B cell (primary cell): Measurements from ENCODE around the gene KLF1. TPM values are rescaled to one million over a fixed set of nuclear protein-coding genes. Genes with fewer than 3 reads are reported as not detected.

Experiments
- ATAC-seq: fragments of 200-7000 bp; cut with Tn5 transposase; one replicate; pipeline ENCODE4 v1.10.0; 2021; ENCODE audit warnings: low read depth, mild to moderate bottlenecking, moderate number of reproducible peaks, moderate library complexity
- CTCF ChIA-PET: fragments of 350-600 bp; sonication (Branson Sonifier 250); formaldehyde crosslinking; loops from one replicate; lab custom pipeline; 2021; ENCODE audit warnings: antibody characterized with exemption, inconsistent platforms; lab: Charles Lee
- POLR2A ChIA-PET: fragments of 350-600 bp; sonication (Branson Sonifier 250); formaldehyde crosslinking; loops from one replicate; lab custom pipeline; 2021; ENCODE audit warnings: antibody characterized with exemption; lab: Charles Lee
- DNase-seq: peaks from one replicate; pipeline ENCODE4 v3.0.0; 2013
- H2AFZ ChIP-seq: 2 replicates; pipeline ENCODE4 v1.6.1; 2012; ENCODE audit warnings: mild to moderate bottlenecking, low read depth, low read length; ENCODE audit not compliant: insufficient read depth, poor library complexity, severe bottlenecking
- H3K27ac ChIP-seq, 2 donors: 1 replicate in 1 of 2; 2 replicates in 1 of 2; pipeline ENCODE4 v1.5.1; 2012 to 2013; ENCODE audit warnings: low read length in 2 of 2, mild to moderate bottlenecking in 2 of 2, moderate library complexity in 1 of 2
- H3K27me3 ChIP-seq, 4 experiments: fragments of 200-600 bp in 1 of 4; sonication (generic) in 1 of 4; replicated peaks in 1 of 4; 1 replicate in 2 of 4; 2 replicates in 2 of 4; pipeline versions ENCODE4 v1.6.1 to v1.7.0; 2013 to 2016; ENCODE audit warnings: low read length in 3 of 4, mild to moderate bottlenecking in 2 of 4, mixed read lengths in 1 of 4, moderate library complexity in 1 of 4; ENCODE audit not compliant: insufficient read depth in 4 of 4, control insufficient read depth in 3 of 4; ENCODE audit errors: control extremely low read depth in 1 of 4
- H3K36me3 ChIP-seq, 2 experiments: replicated peaks in 1 of 2; 1 replicate in 1 of 2; 2 replicates in 1 of 2; pipeline versions ENCODE4 v1.6.1 to v1.7.1; 2013; ENCODE audit warnings: low read length in 1 of 2; ENCODE audit not compliant: insufficient read depth in 2 of 2, control insufficient read depth in 1 of 2; ENCODE audit errors: control extremely low read depth in 1 of 2, extremely low read depth in 1 of 2
- H3K4me1 ChIP-seq, 2 donors: fragments of 200-600 bp in 1 of 2; sonication (generic) in 1 of 2; 1 replicate in 1 of 2; 2 replicates in 1 of 2; pipeline versions ENCODE4 v1.5.1 to v1.6.1; 2013 to 2017; ENCODE audit warnings: low read length in 2 of 2; ENCODE audit not compliant: control insufficient read depth in 2 of 2, insufficient read depth in 2 of 2
- H3K4me2 ChIP-seq: replicated peaks from 2 replicates; pipeline ENCODE3; 2012; ENCODE audit warnings: mild to moderate bottlenecking, low read depth, low read length; ENCODE audit not compliant: poor library complexity, severe bottlenecking
- H3K4me3 ChIP-seq, 5 experiments: fragments of 200-600 bp in 1 of 5; sonication (generic) in 1 of 5; 1 replicate in 3 of 5; 2 replicates in 2 of 5; pipeline versions ENCODE4 v1.5.1 to v1.7.0; 2011 to 2016; ENCODE audit warnings: low read length in 4 of 5, mild to moderate bottlenecking in 4 of 5, low read depth in 2 of 5, control low read depth in 1 of 5, moderate library complexity in 1 of 5; ENCODE audit not compliant: insufficient read depth in 1 of 5; ENCODE audit errors: control extremely low read depth in 1 of 5, extremely low read depth in 1 of 5
- H3K79me2 ChIP-seq: fragments of 200-600 bp; sonication (generic); one replicate; pipeline ENCODE4 v1.6.0; 2016; ENCODE audit warnings: low read length; ENCODE audit not compliant: control insufficient read depth, insufficient read depth
- H3K9ac ChIP-seq: fragments of 200-600 bp; sonication (generic); 2 replicates; pipeline ENCODE4 v1.6.1; 2017; ENCODE audit warnings: mild to moderate bottlenecking, low read length, moderate library complexity
- H3K9me3 ChIP-seq, 3 donors: one replicate each; pipeline versions ENCODE4 v1.6.1 to v1.7.1; 2013; ENCODE audit warnings: low read length in 2 of 3; ENCODE audit not compliant: control insufficient read depth in 2 of 3, insufficient read depth in 1 of 3; ENCODE audit errors: control extremely low read depth in 1 of 3
- H4K20me1 ChIP-seq: 2 replicates; pipeline ENCODE4 v1.6.0; 2012; ENCODE audit warnings: mild to moderate bottlenecking, low read length; ENCODE audit not compliant: insufficient read depth, control insufficient read depth, poor library complexity, severe bottlenecking
- H3K27ac Mint-ChIP-seq: one replicate; pipeline ENCODE4 v1.8.0; 2021; ENCODE audit warnings: mixed read lengths
- H3K27me3 Mint-ChIP-seq: one replicate; pipeline ENCODE4 v1.8.0; 2021; ENCODE audit warnings: mixed read lengths
- H3K4me1 Mint-ChIP-seq: one replicate; pipeline ENCODE4 v1.8.0; 2021; ENCODE audit warnings: mixed read lengths
- H3K4me3 Mint-ChIP-seq: one replicate; pipeline ENCODE4 v1.8.0; 2021; ENCODE audit warnings: mixed read lengths
- H3K9me3 Mint-ChIP-seq: one replicate; pipeline ENCODE4 v1.8.0; 2022; ENCODE audit warnings: mixed read lengths; ENCODE audit not compliant: insufficient read depth
- EZH2 ChIP-seq: IDR thresholded peaks from 2 replicates; pipeline ENCODE4 v1.6.1; 2012; ENCODE audit warnings: borderline replicate concordance, low read depth, mild to moderate bottlenecking, moderate library complexity, low read length; ENCODE audit not compliant: insufficient read depth, poor library complexity, severe bottlenecking
- WGBS: methylation state at CpG from one replicate; pipeline ENCODE4 v1.1.5; 2013; ENCODE audit warnings: missing lambda C conversion rate; ENCODE audit not compliant: insufficient coverage; 5-methylcytosine and 5-hydroxymethylcytosine counted together
- intact Hi-C: fragments of 100-400 bp; cut with micrococcal nuclease; formaldehyde crosslinking; loops from one replicate; pipeline ENCODE4 v1.10.0; 2022
- polyA plus RNA-seq: library from polyadenylated mRNA; depleted of rRNA; stranded (reverse); fragments of >200 nt; gene quantifications from 2 replicates; pipeline ENCODE4 v1.2.3, GENCODE V29; 2012
- total RNA-seq, 2 donors: library from RNA; stranded (reverse); fragments of 120-200 nt in 1 of 2; gene quantifications; 1 replicate in 1 of 2; 2 replicates in 1 of 2; pipeline versions ENCODE4 v1.2.3 to v1.2.4, GENCODE V29; 2013 to 2022
- TF ChIP-seq, protein P1 (sequence below): fragments of 200-600 bp; IDR thresholded peaks from one replicate; pipeline ENCODE4 v1.8.0; 2022; ENCODE audit warnings: antibody characterized with exemption, mild to moderate bottlenecking

KLF1 gene
- total and polyA plus RNA-seq, 2 donors (not counting 1 experiment from before 2014, with no cell fraction given): not detected

- CTCF ChIA-PET: interaction anchor here (0.6 kb wide), 1 partner anchor 102 kb away, joined by 3 read pairs; no protein-coding TSS in a partner anchor
- H3K9me3 ChIP-seq: peaks cover 0 to 31% (median under 1%) of the 10 kb centered on the region in 3 donors
- peaks cover 39% of the 10 kb centered on the region for H3K4me1 Mint-ChIP-seq
- ATAC-seq (peak; percentile 22), DNase-seq (peak; percentile 57)
- no peak overlapping the region for H3K27ac Mint-ChIP-seq
- no peaks in the 10 kb centered on the region for H3K79me2 ChIP-seq
- H3K27me3 ChIP-seq: peaks cover 6 to 91% (median 50%) of the 10 kb centered on the region in 4 experiments
- 33% methylated on average over 43 of the region's 43 CpGs for WGBS
- H3K27me3 Mint-ChIP-seq: peaks cover 66% of the 10 kb centered on the region
- peak overlapping the region; percentile 15 for H3K9ac ChIP-seq
- POLR2A ChIA-PET: interaction anchor here (0.6 to 0.7 kb wide), 2 partner anchors 22 to 160 kb away, joined by 3 to 4 read pairs; no protein-coding TSS in a partner anchor
- no peaks in the 10 kb centered on the region for H3K36me3 ChIP-seq
- intact Hi-C loops: no loop called here
- peak overlapping the region; percentile 69 for H3K4me2 ChIP-seq
- H3K9me3 Mint-ChIP-seq: no peaks in the 10 kb centered on the region
- no peak for TF ChIP-seq EZH2
- TF ChIP-seq, protein P1, sequence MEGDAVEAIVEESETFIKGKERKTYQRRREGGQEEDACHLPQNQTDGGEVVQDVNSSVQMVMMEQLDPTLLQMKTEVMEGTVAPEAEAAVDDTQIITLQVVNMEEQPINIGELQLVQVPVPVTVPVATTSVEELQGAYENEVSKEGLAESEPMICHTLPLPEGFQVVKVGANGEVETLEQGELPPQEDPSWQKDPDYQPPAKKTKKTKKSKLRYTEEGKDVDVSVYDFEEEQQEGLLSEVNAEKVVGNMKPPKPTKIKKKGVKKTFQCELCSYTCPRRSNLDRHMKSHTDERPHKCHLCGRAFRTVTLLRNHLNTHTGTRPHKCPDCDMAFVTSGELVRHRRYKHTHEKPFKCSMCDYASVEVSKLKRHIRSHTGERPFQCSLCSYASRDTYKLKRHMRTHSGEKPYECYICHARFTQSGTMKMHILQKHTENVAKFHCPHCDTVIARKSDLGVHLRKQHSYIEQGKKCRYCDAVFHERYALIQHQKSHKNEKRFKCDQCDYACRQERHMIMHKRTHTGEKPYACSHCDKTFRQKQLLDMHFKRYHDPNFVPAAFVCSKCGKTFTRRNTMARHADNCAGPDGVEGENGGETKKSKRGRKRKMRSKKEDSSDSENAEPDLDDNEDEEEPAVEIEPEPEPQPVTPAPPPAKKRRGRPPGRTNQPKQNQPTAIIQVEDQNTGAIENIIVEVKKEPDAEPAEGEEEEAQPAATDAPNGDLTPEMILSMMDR: no peak
- H2AFZ ChIP-seq: peak overlapping the region; percentile 9
- H3K27ac ChIP-seq: no peak overlapping the region
- peak overlapping the region in 1 of 5 experiments; percentile 29 for H3K4me3 ChIP-seq
- H4K20me1 ChIP-seq: no peaks in the 10 kb centered on the region
- no peak overlapping the region for H3K4me3 Mint-ChIP-seq
- H3K4me1 ChIP-seq: peaks cover 29 to 41% of the 10 kb centered on the region in 2 donors
These were observed 46.6 kb downstream of the KLF1 start for GRCh38 chr19:12840091-12841079.
